Stimulated activated CD4-positive, alpha-beta T cell treated with anti-CD3 and anti-CD28 coated beads, Interleukin-15, amount 100 ng/mL, for 1 hour (primary cell): ENCODE results near the gene SLC39A11.
"Not testable (repeated sequence)": the region's sequence is repeated elsewhere in the genome, so short reads cannot be mapped to it uniquely, and the experiment has no call there.

Experiments used
- DNase-seq, 2 donors: peaks; one replicate each; pipeline ENCODE4 v3.0.0-alpha.2; 2020; ENCODE audit warnings: low read depth in 1 of 2, low spot score in 1 of 2

The SLC39A11 gene

GRCh38 chr17:72662827-72663190 lies 429.7 kb downstream of the SLC39A11 start:
- DNase-seq: no peak

DNA sequence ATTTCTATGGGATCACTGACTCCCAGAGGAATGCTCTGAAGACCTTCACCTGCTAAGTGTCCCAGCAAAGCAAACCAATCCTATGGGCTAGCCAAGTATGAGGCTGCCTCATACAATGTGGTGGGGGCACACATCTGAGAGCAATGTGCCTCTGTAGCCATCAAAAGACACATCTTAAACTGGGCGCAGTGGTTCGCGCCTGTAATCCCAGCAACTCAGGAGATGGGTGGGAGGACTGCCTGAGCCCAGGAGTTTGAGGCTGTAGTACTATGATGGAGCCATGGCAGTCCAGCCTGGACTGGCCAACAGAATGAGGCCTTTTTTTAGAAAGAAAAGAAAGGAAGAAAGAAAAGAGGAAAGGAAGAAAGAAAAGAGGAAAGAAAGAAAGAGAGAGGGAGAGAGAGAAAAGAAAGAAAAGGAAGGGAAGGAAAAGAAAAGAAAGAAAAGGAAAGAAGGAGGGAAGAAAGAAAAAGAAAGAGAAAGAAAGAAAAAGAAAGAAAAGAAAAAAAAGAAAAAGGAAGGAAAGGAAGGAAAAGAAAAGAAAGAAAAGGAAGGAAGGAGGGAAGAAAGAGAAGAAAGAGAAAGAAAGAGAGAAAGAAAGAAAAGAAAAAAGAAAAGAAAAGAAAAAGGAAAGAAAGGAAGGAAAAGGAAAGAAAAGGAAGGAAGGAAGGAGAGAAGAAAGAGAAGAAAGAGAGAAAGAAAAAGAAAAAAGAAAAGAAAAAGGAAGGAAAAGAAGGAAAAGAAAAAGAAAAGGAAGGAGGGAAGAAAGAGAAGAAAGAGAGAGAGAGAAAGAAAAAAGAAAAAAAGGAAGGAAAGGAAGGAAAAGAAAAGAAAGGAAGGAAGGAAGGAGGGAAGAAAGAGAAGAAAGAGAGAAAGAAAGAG lies 430.3 kb downstream of the SLC39A11 start:
- DNase-seq: no peak

- no peak for DNase-seq
These were observed 431.2 kb downstream of the SLC39A11 start for GRCh38 chr17:72661116-72661944.

DNA sequence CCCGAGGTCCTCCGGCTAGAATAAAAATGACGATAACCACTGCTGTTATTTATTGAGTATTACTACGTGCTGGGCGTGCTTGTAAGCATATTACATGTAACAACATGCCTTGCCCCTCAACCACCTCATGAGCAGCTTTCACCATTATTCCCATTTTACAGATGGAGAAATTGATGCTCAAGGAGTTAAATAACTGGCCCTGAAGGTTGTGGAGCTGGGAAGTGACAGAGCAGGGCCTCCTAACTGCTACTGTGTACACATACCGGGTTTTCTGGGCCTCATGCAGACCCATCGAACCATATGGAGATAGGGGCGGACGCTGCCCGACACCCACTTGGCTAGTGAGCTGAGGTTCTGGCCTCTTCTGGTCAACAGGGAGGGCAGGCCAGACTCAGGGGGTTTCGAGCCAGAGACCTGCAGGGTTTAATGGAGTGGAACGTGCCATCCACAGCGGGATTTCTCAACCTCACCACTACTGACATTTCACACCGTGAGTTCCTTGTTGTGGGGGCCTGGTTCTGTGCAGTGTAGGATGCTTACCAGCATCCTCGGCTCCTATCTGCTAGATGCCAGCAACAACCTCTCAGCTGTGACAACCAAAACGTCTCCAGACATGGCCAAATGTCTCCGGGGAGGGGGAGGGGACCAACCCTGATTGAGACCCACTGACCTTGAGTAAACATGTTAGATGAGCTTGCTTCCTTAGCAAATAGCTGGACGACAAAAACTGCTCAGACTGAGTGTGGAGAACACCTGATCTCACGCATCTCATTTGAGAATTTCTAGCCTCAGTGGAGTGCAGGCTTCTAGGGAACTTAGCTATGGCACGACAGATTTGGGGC lies 432.0 kb downstream of the SLC39A11 start:
- DNase-seq: no peak

GRCh38 chr17:72659811-72660210 lies 432.7 kb downstream of the SLC39A11 start:
- DNase-seq: no peak

DNA sequence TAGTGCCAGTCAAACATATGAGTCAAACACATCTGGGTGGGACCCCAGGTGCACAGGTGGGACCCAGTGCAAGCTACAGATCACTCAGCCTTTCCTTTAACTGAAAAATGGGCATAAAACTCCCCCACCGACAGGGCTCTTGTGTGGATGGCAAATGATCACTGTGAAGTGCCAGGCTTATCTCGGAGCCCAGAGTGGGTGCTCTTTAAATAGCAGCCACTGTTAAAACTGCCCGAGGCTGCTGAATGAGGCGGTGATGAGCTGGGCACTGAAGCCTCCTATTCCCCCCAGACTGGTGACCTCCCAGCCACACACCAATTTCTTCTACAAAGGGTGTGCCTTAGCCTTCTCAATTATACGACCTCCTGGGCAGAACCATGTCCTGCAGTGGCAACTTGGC lies 433.8 kb downstream of the SLC39A11 start:
- DNase-seq: no peak

GRCh38 chr17:72657467-72658317 lies 434.8 kb downstream of the SLC39A11 start:
- no peak for DNase-seq

GRCh38 chr17:72656130-72656763 lies 436.2 kb downstream of the SLC39A11 start:
- no peak for DNase-seq

DNA sequence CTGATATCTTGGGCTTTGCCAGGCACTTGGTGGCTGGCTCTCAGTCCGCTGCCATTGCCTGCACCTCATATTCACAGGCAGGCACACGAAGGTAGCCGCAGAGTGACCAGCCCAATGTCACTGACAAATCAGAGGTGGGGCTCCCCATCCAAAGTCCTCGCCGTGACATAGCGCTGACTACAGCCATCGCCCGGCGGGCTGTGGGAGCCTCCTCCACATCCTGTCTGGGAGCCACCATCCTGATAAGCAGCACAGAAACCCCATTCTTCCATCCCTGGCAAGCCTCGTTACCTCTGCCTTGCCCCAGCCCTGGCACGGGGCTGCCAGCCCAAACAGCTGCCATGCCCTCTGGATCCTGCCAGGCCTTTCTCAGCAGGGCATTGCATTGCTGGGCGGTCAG lies 437.8 kb downstream of the SLC39A11 start:
- DNase-seq: no peak

- DNase-seq: no peak
These were observed 440.5 kb downstream of the SLC39A11 start for GRCh38 chr17:72651988-72652387.

GRCh38 chr17:72648702-72649101 lies 443.8 kb downstream of the SLC39A11 start:
- no peak for DNase-seq

- no peak for DNase-seq
These were observed 446.3 kb downstream of the SLC39A11 start for GRCh38 chr17:72646176-72646575.

- DNase-seq: no peak
These were observed 448.0 kb downstream of the SLC39A11 start for GRCh38 chr17:72644492-72644891.

- no peak for DNase-seq
These were observed 448.8 kb downstream of the SLC39A11 start for GRCh38 chr17:72643575-72644216.

DNA sequence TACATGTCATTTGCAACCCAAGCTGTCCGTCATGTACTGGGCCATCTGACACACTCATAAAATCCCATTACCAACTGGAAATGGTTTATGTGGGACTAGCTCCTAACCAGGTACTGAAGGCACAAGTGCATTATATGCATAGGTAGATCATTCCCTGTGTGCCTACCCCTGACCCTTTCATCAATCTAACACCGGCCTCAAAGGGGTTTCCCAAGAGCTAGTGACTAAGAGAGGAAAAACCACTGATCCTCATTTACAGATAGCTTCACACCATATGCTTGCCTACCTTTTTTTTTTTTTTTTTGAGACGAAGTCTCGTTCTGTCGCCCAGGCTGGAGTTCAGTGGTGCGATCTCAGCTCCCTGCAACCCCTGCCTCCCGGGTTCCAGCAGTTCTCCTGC lies 449.8 kb downstream of the SLC39A11 start:
- DNase-seq: no peak

DNA sequence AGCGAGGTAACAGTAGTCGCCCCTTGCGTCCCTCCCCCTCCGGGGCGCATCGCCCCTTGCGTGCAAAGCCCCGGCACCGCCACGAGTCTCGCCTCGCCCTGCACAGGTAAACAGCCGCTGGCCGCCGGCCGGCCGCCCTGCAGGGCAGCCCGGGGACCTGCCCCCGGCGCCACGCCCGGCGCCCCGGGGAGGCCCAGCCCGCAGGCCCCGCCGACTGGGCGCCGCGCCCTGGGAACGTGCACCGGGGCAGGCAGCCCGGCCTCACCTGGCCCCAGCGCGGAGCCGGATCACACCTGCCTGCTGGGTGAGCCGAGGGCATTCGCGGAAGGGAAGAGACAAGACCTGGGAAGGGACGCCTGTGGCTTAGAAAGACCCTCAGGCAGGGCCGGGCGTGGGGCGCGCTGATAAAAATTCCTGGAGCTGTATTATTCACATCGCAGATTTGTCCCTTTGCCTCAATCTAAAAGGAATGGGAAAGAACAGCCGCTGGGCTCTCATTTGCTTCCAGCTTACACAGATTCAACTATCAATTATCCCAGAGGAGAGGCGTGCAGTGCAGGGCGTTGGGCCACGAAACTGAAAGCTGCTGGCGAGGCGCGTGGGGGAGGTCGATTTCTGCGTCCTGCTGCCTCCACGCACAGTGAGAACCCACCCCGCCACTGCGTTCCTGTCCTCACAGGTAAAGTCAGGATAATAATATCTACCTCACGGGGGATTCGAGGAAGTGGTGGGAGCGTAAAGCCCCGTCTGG lies 451.9 kb downstream of the SLC39A11 start:
- DNase-seq: no peak

GRCh38 chr17:72639711-72640110 lies 452.8 kb downstream of the SLC39A11 start:
- no peak for DNase-seq

GRCh38 chr17:72638932-72639331 lies 453.6 kb downstream of the SLC39A11 start:
- not testable (repeated sequence) for DNase-seq
